ENCODE measurements around the gene PACRG.

DNA sequence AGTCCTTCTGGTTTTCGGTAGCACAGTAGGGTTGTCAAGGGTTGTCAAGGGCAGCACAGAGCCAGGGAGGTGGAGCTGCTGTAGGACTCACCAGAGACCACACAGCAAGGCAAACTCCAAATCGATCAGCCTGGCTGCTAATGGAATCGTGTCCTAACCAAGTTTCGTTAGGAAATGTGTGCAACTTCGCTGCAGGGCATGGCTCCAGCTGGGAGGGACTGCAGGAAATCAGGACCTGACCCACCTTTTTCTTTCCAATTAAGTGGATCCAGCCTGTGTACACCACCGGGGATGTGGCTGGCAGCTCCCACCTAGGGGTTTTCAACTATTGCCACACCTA is 435.1 kb downstream of the PACRG start:
- TF ChIP-seq RFX5 (IDR thresholded peaks at IDR 0.05; ENCODE audit: low read depth, low read length), result no peak
- TF ChIP-seq, protein P1, sequence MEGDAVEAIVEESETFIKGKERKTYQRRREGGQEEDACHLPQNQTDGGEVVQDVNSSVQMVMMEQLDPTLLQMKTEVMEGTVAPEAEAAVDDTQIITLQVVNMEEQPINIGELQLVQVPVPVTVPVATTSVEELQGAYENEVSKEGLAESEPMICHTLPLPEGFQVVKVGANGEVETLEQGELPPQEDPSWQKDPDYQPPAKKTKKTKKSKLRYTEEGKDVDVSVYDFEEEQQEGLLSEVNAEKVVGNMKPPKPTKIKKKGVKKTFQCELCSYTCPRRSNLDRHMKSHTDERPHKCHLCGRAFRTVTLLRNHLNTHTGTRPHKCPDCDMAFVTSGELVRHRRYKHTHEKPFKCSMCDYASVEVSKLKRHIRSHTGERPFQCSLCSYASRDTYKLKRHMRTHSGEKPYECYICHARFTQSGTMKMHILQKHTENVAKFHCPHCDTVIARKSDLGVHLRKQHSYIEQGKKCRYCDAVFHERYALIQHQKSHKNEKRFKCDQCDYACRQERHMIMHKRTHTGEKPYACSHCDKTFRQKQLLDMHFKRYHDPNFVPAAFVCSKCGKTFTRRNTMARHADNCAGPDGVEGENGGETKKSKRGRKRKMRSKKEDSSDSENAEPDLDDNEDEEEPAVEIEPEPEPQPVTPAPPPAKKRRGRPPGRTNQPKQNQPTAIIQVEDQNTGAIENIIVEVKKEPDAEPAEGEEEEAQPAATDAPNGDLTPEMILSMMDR (conservative IDR thresholded peaks at IDR 0.05; ENCODE audit: low read depth, low read length), result no peak
- TF ChIP-seq, protein P2, sequence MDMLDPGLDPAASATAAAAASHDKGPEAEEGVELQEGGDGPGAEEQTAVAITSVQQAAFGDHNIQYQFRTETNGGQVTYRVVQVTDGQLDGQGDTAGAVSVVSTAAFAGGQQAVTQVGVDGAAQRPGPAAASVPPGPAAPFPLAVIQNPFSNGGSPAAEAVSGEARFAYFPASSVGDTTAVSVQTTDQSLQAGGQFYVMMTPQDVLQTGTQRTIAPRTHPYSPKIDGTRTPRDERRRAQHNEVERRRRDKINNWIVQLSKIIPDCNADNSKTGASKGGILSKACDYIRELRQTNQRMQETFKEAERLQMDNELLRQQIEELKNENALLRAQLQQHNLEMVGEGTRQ (IDR thresholded peaks at IDR 0.05; ENCODE audit: low read depth, low read length), result no peak
